ENCODE data around the gene STAP2. TPM values are rescaled to one million over a fixed set of nuclear protein-coding genes. Genes with fewer than 3 reads are reported as not detected.

Gene STAP2, protein sequence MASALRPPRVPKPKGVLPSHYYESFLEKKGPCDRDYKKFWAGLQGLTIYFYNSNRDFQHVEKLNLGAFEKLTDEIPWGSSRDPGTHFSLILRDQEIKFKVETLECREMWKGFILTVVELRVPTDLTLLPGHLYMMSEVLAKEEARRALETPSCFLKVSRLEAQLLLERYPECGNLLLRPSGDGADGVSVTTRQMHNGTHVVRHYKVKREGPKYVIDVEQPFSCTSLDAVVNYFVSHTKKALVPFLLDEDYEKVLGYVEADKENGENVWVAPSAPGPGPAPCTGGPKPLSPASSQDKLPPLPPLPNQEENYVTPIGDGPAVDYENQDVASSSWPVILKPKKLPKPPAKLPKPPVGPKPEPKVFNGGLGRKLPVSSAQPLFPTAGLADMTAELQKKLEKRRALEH
- total RNA-seq (2022; extraction: Qiagen RNA extraction): not detected in 5 replicates

DNA sequence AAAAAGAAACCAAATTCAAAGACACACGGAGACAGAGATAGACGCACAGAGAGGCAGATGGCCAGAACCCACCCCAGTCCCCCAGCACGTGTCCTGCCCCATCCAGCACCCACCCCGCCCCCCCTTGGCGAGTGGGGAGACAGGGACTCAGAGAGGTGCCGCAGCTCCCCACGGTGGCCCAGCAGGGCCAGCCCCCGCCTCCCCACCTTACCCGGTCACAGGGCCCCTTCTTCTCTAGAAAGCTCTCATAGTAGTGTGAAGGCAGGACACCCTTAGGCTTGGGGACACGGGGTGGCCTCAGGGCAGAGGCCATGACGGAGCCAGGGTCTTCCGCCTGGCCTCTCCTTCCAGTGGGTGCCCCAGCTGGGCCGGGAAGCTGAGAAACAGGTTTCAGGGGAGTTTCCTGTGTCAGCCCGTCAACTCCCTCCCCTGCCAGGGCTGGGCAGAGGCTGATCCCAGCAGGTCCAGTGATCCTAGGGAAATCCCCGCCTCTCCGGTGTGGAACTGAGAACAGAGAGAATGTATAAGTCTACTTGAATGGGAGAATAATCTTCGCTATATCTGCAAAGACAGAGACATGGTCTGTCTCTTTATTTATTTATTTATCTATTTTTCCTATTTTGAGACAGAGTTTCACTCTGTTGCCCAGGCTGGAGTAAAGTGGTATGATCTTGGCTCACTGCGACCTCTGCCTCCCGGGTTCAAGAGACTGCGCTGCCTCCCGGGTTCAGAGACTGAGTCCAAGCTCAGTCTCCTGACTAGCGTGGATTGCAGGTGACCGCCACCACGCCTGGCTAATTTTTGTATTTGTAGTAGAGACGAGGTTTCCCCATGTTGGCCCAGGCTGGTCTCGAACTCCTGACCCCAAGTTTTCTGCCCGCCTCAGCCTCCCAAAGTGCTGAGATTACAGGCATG is at the start of gene STAP2:
STAP2 (minus strand) TSS at position 387 of the 915 bp plus-strand sequence; CDS start at position 313, 74 bp downstream.

DNA sequence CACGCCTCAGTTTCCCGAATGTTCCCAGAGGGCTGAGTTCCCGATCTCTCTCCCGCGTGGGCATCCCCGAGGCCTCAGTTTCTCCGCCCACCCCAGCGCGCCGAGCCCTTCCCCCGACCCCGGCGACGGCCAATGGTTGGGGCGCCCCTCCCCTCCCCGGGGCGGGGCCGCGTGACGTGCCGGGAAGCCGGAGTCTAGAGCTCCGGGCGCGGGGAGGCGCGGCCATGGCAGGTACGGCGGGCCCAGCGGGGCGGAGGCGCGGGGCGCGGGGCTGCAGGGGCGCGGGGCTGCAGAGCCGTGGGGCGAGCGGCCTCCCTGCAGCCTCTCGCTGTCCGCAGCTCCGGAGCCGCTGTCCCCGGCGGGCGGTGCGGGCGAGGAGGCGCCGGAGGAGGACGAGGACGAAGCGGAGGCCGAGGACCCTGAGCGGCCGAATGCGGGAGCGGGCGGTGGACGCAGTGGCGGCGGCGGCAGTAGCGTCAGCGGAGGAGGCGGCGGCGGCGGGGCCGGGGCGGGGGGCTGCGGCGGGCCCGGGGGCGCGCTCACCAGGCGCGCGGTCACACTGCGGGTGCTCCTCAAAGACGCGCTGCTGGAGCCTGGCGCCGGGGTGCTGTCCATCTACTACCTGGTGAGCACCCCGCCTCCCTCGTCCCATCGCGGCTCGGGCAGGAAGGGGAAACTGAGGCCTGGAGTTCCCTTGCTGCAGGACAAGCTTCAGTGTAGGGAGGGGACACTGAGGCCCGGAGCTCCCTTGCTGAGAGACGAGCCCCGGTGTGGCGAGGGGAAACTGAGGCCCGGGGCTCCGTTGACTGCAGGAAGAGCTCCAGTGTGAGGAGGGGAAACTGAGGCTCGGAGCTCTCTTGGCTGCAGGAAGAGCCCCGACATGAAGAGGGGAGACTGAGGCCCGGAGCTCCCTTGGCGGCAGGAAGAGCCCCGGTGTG is 5.0 kb upstream of the STAP2 start, which contains the start of gene MPND:
MPND (plus strand) TSS at position 193 of the 938 bp plus-strand sequence; CDS start at position 225, 32 bp downstream.

DNA sequence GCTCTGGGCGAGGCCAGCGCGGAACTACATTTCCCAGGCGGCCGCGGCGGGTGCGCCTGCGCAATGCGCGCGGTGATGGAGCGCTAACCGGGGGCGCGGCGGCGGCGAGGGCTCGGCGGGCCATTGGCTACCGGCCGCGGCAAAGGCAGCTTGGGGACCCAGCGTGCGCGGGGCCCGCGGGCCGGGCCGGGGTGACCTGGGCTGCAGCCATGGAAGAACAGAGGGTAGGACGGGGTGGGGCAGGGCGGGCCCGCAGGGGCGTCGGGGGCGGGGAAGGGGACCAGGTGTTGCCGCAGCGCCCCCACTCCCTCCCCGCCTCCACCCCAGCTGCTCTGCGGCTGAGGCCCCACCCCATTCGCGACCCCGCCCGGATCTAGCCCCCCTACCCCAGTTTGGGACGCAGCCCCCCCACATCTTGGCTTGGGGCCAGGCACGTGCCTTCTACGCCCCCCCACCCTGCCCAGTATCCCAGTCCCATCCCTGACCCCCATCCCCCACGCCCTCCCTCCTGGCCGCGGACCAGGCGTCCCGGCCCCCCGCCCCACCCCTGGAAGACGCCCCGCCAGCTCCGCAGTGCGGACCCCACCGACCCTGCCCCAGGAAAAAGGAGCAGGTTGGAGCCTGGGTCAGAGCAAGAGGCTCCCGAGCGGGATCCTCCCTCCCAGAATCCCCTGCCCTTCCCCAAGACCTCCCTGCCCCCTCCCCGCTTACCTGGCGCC is 33.9 kb downstream of the STAP2 start, which contains the start of gene FSD1:
FSD1 (plus strand) TSS at position 61 of the 719 bp plus-strand sequence; CDS start at position 210, 149 bp downstream.

DNA sequence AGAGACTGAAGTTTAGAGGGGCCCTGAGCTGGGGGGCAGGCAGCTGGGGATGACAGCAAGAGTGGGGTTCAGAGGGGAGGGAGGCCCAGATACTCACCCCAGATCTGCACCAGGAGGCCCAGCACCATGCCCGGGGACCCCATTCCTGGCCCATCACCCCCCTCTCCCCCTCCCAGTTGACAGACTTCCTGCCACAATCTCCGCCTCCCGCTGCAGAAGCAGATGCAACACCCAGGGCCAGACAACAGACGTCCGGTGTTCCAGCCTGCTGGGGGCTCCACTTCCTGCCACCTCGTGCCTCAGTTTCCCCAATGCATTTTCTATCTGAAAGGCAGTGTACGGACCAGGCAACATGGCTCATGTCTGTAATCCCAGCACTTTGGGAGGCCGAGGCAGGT is 36.4 kb downstream of the STAP2 start, which contains the start of gene TMIGD2:
TMIGD2 (minus strand) TSS at position 147 of the 398 bp plus-strand sequence; CDS start at position 143, 4 bp downstream.

DNA sequence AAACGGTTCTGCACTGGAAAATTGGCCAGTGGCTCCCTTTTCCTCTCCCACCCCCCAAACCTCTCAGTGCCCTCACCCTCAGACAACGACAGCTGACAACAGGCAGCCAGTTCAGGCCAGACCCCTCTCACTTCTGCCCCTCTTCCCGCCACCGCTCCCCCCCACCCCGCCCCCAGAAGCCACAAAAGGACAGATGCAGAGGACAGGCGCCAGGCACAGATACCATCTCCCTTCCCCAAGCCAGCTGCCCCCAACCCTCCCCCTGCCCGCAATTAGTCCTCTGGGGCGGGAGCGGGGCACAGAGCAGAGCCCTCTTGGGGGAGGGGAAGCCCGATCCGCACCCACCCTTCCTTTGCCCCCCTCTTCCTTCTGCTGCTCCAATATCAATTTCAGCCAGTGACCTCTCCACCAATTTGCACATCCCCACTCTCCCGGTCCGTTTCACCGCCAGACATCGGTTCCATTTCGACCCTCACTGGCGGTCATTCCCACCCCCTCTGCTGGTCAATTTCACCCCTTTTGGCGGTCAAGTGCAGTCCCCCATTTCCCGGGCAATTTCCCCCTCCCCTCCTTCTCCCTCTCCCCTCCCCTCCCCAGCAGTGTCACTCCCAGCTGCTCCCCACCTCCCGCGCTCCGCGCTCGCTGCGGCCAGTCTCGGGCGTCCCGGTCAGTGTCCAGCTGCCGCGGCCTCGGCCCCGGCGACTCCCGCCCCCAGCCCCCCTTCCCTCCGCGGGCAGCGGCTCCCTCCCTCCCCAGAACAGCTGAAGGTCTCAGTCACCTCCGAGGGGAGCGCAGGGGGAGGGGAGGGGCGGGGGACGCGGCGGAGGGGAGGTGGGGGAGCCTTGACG is 60.0 kb downstream of the STAP2 start, which contains the start of gene SHD:
SHD (plus strand) TSS at position 848 of the 848 bp plus-strand sequence. CDS start 798 bp downstream, outside the sequence.

Other genes starting within 250 kb of the STAP2 start
- 126 to 204 TPM (median 182 TPM) in 5 replicates for gene MAP2K2, start 214.7 kb downstream of the STAP2 start, total RNA-seq (2022; extraction: Qiagen RNA extraction)
- 0.06 to 0.21 TPM (median 0.10 TPM) in 5 replicates for gene CREB3L3, start 185.2 kb downstream of the STAP2 start, total RNA-seq (2022; extraction: Qiagen RNA extraction)
- 23.7 to 37.0 TPM (median 31.4 TPM) in 5 replicates for gene SIRT6, start 156.3 kb downstream of the STAP2 start, total RNA-seq (2022; extraction: Qiagen RNA extraction)
- 0.21 to 0.34 TPM (median 0.27 TPM) in 5 replicates for gene ANKRD24, start 156.1 kb downstream of the STAP2 start, total RNA-seq (2022; extraction: Qiagen RNA extraction)
- gene EBI3, start 109.3 kb downstream of the STAP2 start, total RNA-seq (2022; extraction: Qiagen RNA extraction): 2.8 to 5.0 TPM (median 3.4 TPM) in 5 replicates
- 19.3 to 24.9 TPM (median 20.3 TPM) in 5 replicates for gene YJU2, start 91.7 kb downstream of the STAP2 start, total RNA-seq (2022; extraction: Qiagen RNA extraction)
- gene SHD, start 59.6 kb downstream of the STAP2 start, total RNA-seq (2022; extraction: Qiagen RNA extraction): 0.06 to 0.14 TPM in 2 of 5 replicates, not detected in the others
- gene TMIGD2, start 36.4 kb downstream of the STAP2 start, total RNA-seq (2022; extraction: Qiagen RNA extraction): not detected in 5 replicates
- 6.7 to 8.0 TPM (median 7.6 TPM) in 5 replicates for gene FSD1, start 34.2 kb downstream of the STAP2 start, total RNA-seq (2022; extraction: Qiagen RNA extraction)
- 7.1 to 11.2 TPM (median 10.2 TPM) in 5 replicates for gene MPND, start 4.7 kb upstream of the STAP2 start, total RNA-seq (2022; extraction: Qiagen RNA extraction)
- gene SH3GL1, start 61.7 kb upstream of the STAP2 start, total RNA-seq (2022; extraction: Qiagen RNA extraction): 45.3 to 65.3 TPM (median 62.0 TPM) in 5 replicates
- gene CHAF1A, start 63.8 kb upstream of the STAP2 start, total RNA-seq (2022; extraction: Qiagen RNA extraction): 18.1 to 25.2 TPM (median 23.6 TPM) in 5 replicates
- 37.8 to 57.7 TPM (median 54.4 TPM) in 5 replicates for gene UBXN6, start 119.0 kb upstream of the STAP2 start, total RNA-seq (2022; extraction: Qiagen RNA extraction)
- 21.0 to 31.6 TPM (median 29.2 TPM) in 5 replicates for gene HDGFL2, start 133.5 kb upstream of the STAP2 start, total RNA-seq (2022; extraction: Qiagen RNA extraction)
- 0.05 to 0.20 TPM (median 0.12 TPM) in 5 replicates for gene PLIN4, start 179.7 kb upstream of the STAP2 start, total RNA-seq (2022; extraction: Qiagen RNA extraction)
- gene PLIN5, start 196.4 kb upstream of the STAP2 start, total RNA-seq (2022; extraction: Qiagen RNA extraction): 0.10 to 0.21 TPM (median 0.13 TPM) in 4 of 5 replicates, not detected in the other
- gene LRG1, start 201.2 kb upstream of the STAP2 start, total RNA-seq (2022; extraction: Qiagen RNA extraction): 0.06 to 0.17 TPM (median 0.10 TPM) in 5 replicates
- 3.8 to 7.4 TPM (median 7.0 TPM) in 5 replicates for gene SEMA6B, start 220.9 kb upstream of the STAP2 start, total RNA-seq (2022; extraction: Qiagen RNA extraction)